Inflammatory macrophage treated with lipopolysaccharide for 4 hours (primary cell): Measurements from ENCODE around the gene CLPTM1.
"Not testable (repeated sequence)": the region's sequence is repeated elsewhere in the genome, so short reads cannot be mapped to it uniquely, and the experiment has no call there.

Experiments
- DNase-seq: peaks from one replicate; pipeline ENCODE4 v3.0.0-alpha.2; 2020

CLPTM1 gene

DNA sequence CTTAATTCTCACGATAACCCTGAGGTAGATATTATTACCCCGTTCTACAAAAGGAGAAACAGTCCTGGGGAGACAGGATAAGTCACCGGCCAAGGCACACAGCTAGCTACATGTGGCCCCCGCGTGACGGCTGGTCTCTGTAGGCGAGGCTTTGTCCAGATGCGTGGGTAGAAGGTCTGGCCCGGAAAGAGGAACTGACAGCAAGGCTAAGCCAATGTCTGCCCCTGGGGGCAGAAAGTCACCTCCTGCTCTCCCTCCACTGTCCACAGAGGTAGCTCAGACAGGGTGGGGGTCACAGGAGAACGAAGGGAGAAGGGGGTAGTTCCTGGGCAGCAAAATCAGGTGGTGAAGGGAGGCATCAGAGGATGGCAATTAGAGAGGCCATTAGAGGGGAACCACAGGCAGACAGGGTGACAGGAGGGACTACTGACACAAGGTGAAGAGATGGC lies 11.4 kb upstream of the CLPTM1 start:
- DNase-seq, result peak; percentile 97

- peak; percentile 22 for DNase-seq
Measured at GRCh38 chr19:44947041-44947581, 8.1 kb upstream of the CLPTM1 start.

- no peak for DNase-seq
Measured at GRCh38 chr19:44948237-44948636, 6.9 kb upstream of the CLPTM1 start.

GRCh38 chr19:44948763-44949374 lies 6.3 kb upstream of the CLPTM1 start:
- DNase-seq, result no peak

- no peak for DNase-seq
Measured at GRCh38 chr19:44949550-44949949, 5.6 kb upstream of the CLPTM1 start.

- peak; percentile 81 for DNase-seq
Measured at GRCh38 chr19:44951179-44952159, 3.7 kb upstream of the CLPTM1 start.

- no peak for DNase-seq
Measured at GRCh38 chr19:44954278-44954648, 917 bp upstream of the CLPTM1 start.

DNA sequence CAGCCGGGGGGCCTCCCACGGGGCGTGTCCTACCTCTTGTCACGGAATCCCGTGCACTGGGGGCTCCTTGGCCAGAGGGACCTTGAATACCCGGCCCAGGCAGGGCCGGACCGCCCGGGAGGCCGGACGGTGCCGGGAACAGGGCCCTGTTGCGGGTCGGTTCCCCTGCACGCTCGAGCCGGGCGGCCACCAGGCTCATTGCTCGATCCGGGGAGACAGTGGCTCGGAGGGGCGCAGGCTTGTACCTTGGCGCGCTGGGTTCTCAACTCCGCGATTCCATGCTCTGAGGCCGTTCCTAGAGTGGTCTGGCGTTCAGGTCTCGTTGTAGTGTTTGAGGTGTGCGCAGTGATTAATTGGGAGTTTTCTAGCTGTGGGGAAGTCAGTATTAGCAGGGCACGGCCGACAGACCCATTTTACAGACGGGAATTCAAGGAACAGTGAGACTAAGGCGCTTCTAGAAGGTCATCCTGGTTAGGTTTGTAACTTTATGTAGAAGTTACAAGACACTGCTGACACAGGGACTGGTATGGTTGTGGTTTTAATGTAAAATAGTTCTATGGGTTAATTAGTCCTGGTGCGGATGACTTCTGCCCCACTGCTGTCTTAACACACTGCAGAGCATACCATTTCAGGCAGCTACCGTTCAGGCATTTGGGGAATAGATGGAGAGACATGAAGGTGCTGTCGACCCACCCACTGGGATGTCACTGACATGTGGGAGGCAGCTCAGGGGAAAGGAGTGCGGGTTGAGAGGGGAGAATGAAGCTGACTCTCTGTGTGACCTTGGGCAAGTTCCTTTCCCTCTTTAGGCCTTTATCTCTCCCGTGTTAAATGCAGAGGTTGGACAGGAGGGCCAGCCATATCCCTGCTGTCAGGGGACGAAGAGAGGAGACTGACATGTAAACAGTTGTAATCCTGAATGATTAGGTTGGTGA lies 592 bp downstream of the CLPTM1 start:
- no peak for DNase-seq

DNA sequence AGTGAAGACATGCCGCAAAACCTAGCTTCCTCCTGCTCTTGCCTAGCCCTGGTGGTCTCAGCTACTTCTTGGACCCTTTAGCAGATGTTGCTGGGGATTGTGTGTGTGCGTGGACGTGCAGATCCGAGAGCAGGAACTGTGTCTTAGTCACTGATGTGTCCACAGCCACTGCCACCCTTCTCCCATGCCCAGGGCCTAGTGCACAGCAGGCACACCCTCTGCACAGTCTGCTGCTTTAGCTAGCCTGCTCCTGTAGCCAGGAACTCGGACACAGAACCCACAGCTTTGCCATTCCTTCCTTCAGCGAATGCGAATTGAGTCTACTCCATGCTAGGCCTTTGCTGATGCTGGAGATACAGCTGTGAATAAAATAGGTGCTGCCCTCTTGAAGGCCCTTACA lies 2.3 kb downstream of the CLPTM1 start:
- no peak for DNase-seq

- DNase-seq, result no peak
Measured at GRCh38 chr19:44958090-44958489, 2.9 kb downstream of the CLPTM1 start.

DNA sequence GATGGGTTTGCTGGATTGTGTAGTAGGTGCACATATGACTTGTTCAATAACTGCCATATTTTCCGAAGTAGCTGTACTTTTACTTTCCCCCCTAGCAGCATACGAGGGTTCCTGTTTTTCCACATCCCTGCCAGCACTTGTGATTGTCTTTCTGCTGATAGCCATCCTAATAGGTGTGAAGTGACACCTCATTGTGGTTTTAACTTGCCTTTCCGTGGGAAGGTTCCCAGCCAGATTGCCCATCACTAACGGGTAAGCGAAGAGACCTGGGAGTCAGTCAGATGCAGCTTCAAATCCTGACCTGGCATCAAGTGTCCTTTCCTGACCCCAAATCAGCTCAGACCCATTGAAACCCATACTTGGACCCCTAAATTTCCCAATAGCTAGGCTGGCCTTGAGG lies 4.5 kb downstream of the CLPTM1 start:
- no peak for DNase-seq

GRCh38 chr19:44960906-44961728 lies 5.9 kb downstream of the CLPTM1 start:
- DNase-seq, result no peak

GRCh38 chr19:44961821-44962220 lies 6.6 kb downstream of the CLPTM1 start:
- DNase-seq, result no peak

DNA sequence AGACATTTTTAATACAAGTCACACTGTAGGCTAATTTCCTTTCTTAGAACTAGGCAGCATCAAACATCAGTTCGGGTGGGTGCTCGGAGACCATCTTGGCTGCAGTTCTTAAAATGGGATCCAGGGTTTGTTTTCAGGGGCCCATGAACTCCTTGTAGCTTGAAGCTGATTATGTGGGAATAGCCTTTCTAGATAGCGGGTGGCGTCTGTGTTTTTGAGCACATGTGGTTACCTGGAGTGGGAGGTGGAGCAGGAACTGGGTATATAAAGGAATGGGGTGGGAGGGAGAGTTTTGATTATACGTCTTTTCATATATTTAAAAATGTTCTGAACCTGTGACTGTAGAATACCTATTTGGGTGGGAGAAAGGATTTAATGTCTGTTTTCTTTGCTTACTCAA lies 12.9 kb downstream of the CLPTM1 start:
- no peak for DNase-seq

DNA sequence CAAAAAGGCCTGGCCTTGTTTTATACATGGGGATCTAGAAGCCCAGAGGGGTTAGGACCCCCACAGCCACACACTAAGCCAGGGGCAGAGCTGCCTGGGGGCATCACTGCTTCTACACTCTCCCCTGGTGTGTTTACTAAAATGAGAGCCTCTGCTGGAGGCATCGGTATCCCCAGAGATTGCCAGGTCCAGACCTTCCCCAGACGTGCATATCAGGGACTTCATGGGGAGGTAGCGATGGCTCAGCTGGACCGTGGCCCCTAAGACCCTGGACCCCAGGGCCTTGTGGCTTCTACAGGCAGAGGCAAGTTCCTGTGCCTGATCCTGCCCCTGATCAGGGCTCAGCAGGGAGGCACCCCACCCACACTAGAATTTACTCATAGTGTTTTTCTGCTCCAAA lies 13.5 kb downstream of the CLPTM1 start:
- DNase-seq, result no peak

- DNase-seq, result no peak
Measured at GRCh38 chr19:44969437-44969836, 14.3 kb downstream of the CLPTM1 start.

DNA sequence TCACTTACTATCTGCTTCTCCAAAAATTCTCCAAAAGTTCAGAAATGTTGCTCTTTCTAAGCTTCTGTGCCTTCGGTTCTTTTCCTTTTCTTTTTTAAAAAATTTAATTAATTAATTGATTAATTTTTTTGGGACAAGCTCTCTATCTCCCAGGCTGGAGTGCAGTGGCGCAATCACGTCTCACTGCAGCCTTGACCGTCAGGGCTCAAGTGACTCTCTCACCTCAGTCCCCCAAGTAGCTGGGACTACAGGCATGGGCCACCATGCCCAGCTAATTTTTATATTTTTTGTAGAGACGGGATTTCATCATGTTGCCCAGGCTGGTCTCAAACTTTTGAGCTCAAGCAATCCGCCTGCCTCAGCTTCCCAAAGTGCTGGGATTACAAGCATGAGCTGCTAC lies 16.3 kb downstream of the CLPTM1 start:
- not testable (repeated sequence) for DNase-seq

DNA sequence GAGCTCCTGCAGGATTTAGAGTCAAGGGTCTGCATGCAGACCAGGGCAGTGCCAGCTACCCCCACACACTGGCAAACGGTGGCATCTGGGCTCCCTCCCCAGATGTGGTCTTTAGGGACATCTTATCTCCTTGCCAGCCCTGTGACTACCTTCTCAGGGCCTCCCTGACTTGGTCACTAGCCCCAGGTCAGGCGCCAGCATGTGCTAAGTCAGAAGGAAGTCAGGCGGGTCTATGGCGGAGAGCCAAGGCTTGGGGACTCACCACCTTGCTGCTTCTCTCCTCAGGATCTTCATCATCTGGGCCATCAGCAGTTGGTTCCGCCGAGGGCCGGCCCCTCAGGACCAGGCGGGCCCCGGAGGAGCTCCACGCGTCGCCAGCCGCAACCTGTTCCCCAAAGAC lies 17.6 kb downstream of the CLPTM1 start:
- DNase-seq, result no peak

DNA sequence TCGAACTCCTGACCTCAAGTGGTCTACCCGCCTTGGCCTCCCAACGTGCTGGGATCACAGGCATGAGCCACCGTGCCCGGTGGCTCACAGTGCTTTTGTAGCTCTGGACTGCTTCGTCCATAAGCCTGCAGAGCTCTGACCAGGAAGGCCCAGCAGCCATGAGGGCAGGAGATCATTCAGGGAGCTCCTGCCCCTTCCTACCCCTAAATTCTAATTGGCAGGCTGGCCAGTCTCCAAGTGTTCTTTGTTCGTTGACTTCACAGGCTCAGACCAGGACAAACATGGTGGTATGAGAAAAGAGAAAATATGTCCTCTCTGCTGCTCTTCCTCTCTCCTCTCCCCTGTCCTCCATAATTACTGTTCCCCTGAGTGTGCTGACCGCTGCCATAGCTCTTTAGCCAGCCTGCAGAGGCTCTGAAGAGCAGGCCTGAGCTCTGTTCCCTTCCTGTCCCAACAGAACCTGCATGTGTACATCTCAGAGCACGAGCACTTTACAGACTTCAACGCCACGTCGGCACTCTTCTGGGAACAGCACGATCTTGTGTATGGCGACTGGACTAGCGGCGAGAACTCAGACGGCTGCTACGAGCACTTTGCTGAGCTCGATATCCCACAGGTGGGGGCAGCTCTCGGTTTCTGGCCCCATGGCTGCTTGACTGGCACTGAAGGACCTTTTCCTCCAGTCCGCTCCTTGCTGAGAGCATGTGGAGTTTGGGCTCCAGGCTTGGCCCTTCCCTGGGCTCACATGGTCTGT lies 19.0 kb downstream of the CLPTM1 start:
- no peak for DNase-seq

- DNase-seq, result peak; percentile 62
Measured at GRCh38 chr19:44974857-44975256, 19.7 kb downstream of the CLPTM1 start.

GRCh38 chr19:44975444-44975843 lies 20.3 kb downstream of the CLPTM1 start:
- no peak for DNase-seq
